ENCODE results near the gene SRSF1. TPM values are rescaled to one million over a fixed set of nuclear protein-coding genes. Genes with fewer than 3 reads are reported as not detected.

The SRSF1 gene
- total RNA-seq, 3 donors from 2014 or later (not counting 1 experiment from before 2014, with no cell fraction given), result 125 to 157 (median 137) TPM

DNA sequence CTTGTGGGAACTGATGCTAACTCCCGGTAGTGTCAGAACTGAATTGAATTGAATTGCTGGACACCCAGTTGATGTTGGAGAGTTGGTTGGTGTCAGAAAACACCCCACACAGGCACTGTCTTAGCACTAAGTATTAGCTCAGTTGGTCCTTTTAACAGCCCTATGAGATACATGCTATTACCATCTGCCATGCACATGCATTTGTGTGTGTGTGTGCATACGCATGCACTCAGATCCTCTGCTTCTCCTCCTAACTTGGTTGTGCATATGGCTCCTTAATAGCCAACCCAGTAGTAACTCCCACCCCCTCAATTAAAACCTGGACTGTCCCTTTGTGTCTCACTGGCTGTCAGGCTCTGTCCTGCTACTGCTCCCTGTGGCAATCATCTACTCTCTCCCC is 43.9 kb upstream of the SRSF1 start:
- ATAC-seq (no peak), DNase-seq (no peak)
- no peaks in the 10 kb centered on the region for H3K9me3 ChIP-seq (ENCODE audit: control insufficient read depth, insufficient read depth, low read length)
- 100% methylated on average over 2 of the region's 2 CpGs for WGBS (ENCODE audit: insufficient coverage)
- Mint-ChIP-seq H3K27me3 (ENCODE audit: low read depth in 2 of 2) (peaks cover 20 to 29% of the 10 kb centered on the region in 2 donors), H3K4me3 (no peak overlapping the region), H3K27ac (no peak overlapping the region), H3K36me3 (no peaks in the 10 kb centered on the region), H3K9me3 (no peaks in the 10 kb centered on the region), H3K4me1 (peaks cover 11 to 20% of the 10 kb centered on the region in 2 donors)
- no peaks in the 10 kb centered on the region for H3K27me3 ChIP-seq (ENCODE audit: control insufficient read depth, insufficient read depth, low read length)
- peaks cover 10% of the 10 kb centered on the region for H3K4me1 ChIP-seq (ENCODE audit: control insufficient read depth, insufficient read depth, low read length)
- intact Hi-C loops (cut with micrococcal nuclease), result no loop called here
- H3K36me3 ChIP-seq (ENCODE audit: control insufficient read depth, insufficient read depth, low read length), result no peaks in the 10 kb centered on the region
- no peak overlapping the region for H3K4me3 ChIP-seq (ENCODE audit: low read length)
- TF ChIP-seq, protein P1, sequence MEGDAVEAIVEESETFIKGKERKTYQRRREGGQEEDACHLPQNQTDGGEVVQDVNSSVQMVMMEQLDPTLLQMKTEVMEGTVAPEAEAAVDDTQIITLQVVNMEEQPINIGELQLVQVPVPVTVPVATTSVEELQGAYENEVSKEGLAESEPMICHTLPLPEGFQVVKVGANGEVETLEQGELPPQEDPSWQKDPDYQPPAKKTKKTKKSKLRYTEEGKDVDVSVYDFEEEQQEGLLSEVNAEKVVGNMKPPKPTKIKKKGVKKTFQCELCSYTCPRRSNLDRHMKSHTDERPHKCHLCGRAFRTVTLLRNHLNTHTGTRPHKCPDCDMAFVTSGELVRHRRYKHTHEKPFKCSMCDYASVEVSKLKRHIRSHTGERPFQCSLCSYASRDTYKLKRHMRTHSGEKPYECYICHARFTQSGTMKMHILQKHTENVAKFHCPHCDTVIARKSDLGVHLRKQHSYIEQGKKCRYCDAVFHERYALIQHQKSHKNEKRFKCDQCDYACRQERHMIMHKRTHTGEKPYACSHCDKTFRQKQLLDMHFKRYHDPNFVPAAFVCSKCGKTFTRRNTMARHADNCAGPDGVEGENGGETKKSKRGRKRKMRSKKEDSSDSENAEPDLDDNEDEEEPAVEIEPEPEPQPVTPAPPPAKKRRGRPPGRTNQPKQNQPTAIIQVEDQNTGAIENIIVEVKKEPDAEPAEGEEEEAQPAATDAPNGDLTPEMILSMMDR (IDR thresholded peaks at IDR 0.05), result no peak
- no peak overlapping the region for H3K27ac ChIP-seq (ENCODE audit: low read length)

DNA sequence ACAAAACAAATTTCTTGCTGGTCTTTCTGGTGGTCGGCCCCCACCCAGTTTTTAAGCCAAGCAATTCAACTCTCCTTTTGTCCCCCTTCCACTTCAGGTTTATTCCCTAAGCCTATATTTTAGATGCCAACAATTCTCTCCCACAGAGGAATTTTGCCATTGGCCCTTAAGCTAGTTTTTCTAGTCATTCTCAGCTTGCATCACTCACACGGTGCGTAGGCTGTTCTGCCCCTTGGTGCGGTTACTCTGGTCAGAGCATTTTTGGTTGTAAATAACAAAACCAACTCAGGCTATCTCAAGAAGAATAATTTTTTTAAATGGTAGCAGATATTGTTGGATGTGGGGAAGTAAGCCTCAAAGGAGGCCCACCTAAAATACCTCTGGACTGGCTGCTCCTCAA is 42.5 kb upstream of the SRSF1 start:
- H3K4me3 Mint-ChIP-seq, result no peak overlapping the region
- H3K27ac Mint-ChIP-seq, result no peak overlapping the region
- H3K27ac ChIP-seq (ENCODE audit: low read length), result no peak overlapping the region
- H3K27me3 ChIP-seq (ENCODE audit: control insufficient read depth, insufficient read depth, low read length), result no peaks in the 10 kb centered on the region
- no peak overlapping the region for H3K4me3 ChIP-seq (ENCODE audit: low read length)
- ATAC-seq (no peak), DNase-seq (no peak)
- intact Hi-C loops (cut with micrococcal nuclease), result no loop called here
- no peaks in the 10 kb centered on the region for H3K9me3 ChIP-seq (ENCODE audit: control insufficient read depth, insufficient read depth, low read length)
- H3K36me3 Mint-ChIP-seq, result no peaks in the 10 kb centered on the region
- no peaks in the 10 kb centered on the region for H3K9me3 Mint-ChIP-seq
- peaks cover 20 to 26% of the 10 kb centered on the region in 2 donors for H3K27me3 Mint-ChIP-seq (ENCODE audit: low read depth in 2 of 2)
- 91% methylated on average over 4 of the region's 4 CpGs for WGBS (ENCODE audit: insufficient coverage)
- H3K4me1 Mint-ChIP-seq, result peaks cover 9 to 17% of the 10 kb centered on the region in 2 donors
- no peaks in the 10 kb centered on the region for H3K36me3 ChIP-seq (ENCODE audit: control insufficient read depth, insufficient read depth, low read length)
- TF ChIP-seq, protein P1 (IDR thresholded peaks at IDR 0.05), result no peak
- H3K4me1 ChIP-seq (ENCODE audit: control insufficient read depth, insufficient read depth, low read length), result peaks cover 5% of the 10 kb centered on the region

DNA sequence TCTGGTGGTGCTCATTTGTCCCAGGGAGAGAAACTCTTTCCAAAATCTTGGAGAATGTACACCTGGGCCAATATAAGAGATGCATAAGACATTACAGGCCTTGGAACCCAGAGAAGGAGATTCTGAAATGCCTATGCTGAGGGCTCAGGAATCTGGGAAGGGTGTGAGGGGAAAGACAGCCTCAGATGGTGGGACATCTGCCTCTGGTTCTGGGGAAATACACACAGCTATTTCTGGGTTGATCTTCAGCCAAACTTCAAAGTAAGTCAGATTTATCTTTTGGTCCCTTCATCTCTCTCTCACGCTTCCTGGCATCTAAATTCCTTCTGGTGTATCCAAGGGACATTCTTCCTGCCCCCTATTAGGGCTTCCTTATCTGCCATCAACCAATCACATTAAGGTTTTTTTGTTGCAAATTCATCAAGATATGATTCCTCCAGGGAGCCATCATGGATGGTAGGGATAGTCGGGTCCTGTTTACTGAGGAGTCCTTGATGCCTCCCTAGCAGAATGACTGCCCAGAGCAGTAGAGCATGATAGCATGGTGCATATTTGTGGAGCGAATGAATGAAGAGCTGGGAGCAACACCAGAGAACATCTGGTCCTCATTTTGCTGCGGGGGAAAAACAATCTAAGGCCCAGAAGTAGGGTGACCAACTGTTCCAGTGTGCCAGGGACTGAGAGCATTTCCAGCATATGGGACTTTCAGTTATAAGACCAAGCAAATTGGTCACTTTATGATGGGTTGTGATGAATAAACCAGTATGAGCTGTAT is 40.5 kb upstream of the SRSF1 start:
- Histone ChIP-seq H3K9me3 (ENCODE audit: control insufficient read depth, insufficient read depth, low read length) (no peaks in the 10 kb centered on the region), H3K36me3 (ENCODE audit: control insufficient read depth, insufficient read depth, low read length) (no peaks in the 10 kb centered on the region), H3K4me3 (ENCODE audit: low read length) (no peak overlapping the region), H3K27me3 (ENCODE audit: control insufficient read depth, insufficient read depth, low read length) (no peaks in the 10 kb centered on the region), H3K4me1 (ENCODE audit: control insufficient read depth, insufficient read depth, low read length) (no peaks in the 10 kb centered on the region), H3K27ac (ENCODE audit: low read length) (no peak overlapping the region)
- TF ChIP-seq, protein P1 (IDR thresholded peaks at IDR 0.05), result no peak
- ATAC-seq, result no peak
- H3K36me3 Mint-ChIP-seq, result no peaks in the 10 kb centered on the region
- intact Hi-C loops (cut with micrococcal nuclease), result no loop called here
- H3K27me3 Mint-ChIP-seq (ENCODE audit: low read depth in 2 of 2), result peaks cover 22 to 27% of the 10 kb centered on the region in 2 donors
- no peaks in the 10 kb centered on the region for H3K9me3 Mint-ChIP-seq
- 89% methylated on average over 4 of the region's 4 CpGs for WGBS (ENCODE audit: insufficient coverage)
- no peak for DNase-seq
- H3K27ac Mint-ChIP-seq, result no peak overlapping the region
- no peaks in the 10 kb centered on the region for H3K4me1 Mint-ChIP-seq
- no peak overlapping the region for H3K4me3 Mint-ChIP-seq
